OCI-LY1 (cell line): Measurements from ENCODE around the gene NR2F1.

Source experiments
- EZH2 ChIP-seq: fragments of 200-600 bp; sonication (generic), shearing (Covaris generic); IDR thresholded peaks from 2 replicates; pipeline ENCODE4 v1.8.0; 2017; ENCODE audit warnings: borderline replicate concordance, mixed run types, mild to moderate bottlenecking, antibody characterized with exemption, low read length, moderate library complexity, mixed read lengths
- TF ChIP-seq, protein P1 (sequence below): fragments of 200-600 bp; sonication (generic), shearing (Covaris generic); IDR thresholded peaks from 2 replicates; pipeline ENCODE4 v1.5.1; 2017; ENCODE audit warnings: mild to moderate bottlenecking, antibody characterized with exemption, low read length, moderate library complexity, mixed read lengths

- TF ChIP-seq, protein P1, sequence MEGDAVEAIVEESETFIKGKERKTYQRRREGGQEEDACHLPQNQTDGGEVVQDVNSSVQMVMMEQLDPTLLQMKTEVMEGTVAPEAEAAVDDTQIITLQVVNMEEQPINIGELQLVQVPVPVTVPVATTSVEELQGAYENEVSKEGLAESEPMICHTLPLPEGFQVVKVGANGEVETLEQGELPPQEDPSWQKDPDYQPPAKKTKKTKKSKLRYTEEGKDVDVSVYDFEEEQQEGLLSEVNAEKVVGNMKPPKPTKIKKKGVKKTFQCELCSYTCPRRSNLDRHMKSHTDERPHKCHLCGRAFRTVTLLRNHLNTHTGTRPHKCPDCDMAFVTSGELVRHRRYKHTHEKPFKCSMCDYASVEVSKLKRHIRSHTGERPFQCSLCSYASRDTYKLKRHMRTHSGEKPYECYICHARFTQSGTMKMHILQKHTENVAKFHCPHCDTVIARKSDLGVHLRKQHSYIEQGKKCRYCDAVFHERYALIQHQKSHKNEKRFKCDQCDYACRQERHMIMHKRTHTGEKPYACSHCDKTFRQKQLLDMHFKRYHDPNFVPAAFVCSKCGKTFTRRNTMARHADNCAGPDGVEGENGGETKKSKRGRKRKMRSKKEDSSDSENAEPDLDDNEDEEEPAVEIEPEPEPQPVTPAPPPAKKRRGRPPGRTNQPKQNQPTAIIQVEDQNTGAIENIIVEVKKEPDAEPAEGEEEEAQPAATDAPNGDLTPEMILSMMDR: no peak
- TF ChIP-seq EZH2: no peak
Measured at GRCh38 chr5:93636837-93637236, 53.8 kb downstream of the NR2F1 start.
